Measurements from ENCODE around the gene EML2.

GRCh38 chr19:45660636-45661035 is 21.4 kb upstream of the EML2 start:
- no peak for TF ChIP-seq CTCF (conservative IDR thresholded peaks at IDR 0.05; ENCODE audit: low read depth, low read length)
- no peak for TF ChIP-seq EZH2phosphoT487 (IDR thresholded peaks at IDR 0.05; ENCODE audit: borderline replicate concordance, low read length)
